ENCODE results near the gene WWOX. TPM values are rescaled to one million over a fixed set of nuclear protein-coding genes. Genes with fewer than 3 reads are reported as not detected.

Gene WWOX
- polyA plus RNA-seq, 2 of the 4 experiments (the other 2 are of a cell fraction), result 16.0 to 17.2 TPM

DNA sequence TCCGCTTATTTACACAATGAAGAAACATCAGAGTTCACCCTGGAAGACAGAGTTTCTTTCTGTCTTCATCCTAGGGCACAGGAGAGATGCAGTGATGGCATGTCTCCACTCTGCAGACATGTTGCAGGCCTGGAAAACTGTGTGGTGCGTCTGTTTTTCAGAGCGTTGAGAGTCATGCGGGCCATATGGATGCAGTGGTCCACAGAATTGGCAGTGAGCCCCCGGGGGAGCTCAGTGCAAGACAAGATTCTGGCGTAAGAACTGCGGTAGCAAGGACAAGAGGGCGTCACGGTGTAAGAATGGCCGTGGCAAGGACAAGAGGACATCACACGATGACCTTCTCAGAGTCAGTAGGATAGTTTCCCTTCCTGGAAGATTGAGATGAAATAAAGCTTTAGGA lies 847.1 kb downstream of the WWOX start:
- ChIA-PET CTCF (no interaction called here), POLR2A (no interaction called here)

DNA sequence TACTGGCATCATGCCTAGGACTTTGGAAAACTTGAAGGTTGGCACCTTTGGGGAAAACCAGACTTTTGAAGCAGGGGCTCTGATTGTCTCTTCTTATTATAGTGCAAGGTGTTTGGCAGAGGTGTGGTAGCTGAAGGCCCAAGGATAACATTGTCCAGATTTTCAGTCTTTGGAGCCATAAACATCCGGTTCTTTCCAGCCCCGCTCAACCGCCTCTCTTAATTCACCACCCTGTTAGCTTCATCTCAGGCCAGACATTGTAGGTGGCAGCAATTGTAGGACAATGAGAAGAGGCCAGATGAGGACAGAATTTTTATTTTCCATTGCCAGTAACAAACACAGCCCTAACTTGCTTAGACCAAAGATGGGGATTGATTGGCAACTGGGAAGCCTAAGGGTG lies 851.3 kb downstream of the WWOX start:
- CTCF ChIA-PET, result no interaction called here
- TF ChIP-seq CBX2 (IDR thresholded peaks at IDR 0.05; ENCODE audit: borderline replicate concordance, low read depth) (no peak), POLR2A (IDR thresholded peaks at IDR 0.05; ENCODE audit: low read length) (no peak), HOXB5 (CRISPR knock-in tag; IDR thresholded peaks at IDR 0.05) (no peak)
- POLR2A ChIA-PET, result no interaction called here
- 62% methylated on average over 3 of the region's 3 CpGs for WGBS (ENCODE audit: missing lambda C conversion rate)
- Histone ChIP-seq H3K27ac (no peak overlapping the region), H3K4me2 (no peak overlapping the region), H3K4me3 (no peak overlapping the region), H3K4me1 (no peaks in the 10 kb centered on the region), H3K9me3 (no peaks in the 10 kb centered on the region)
- FAIRE-seq (no peak), DNase-seq (ENCODE audit: low read depth in 1 of 2, low spot score in 1 of 2) (no peak), ATAC-seq (no peak)

More for the DNA sequence above, 847.1 kb downstream of the WWOX start:
- no peak for ATAC-seq
- no peak overlapping the region for H3K27ac ChIP-seq
- H3K4me1 ChIP-seq, result no peaks in the 10 kb centered on the region
- DNase-seq (ENCODE audit: low read depth in 1 of 2, low spot score in 1 of 2), result no peak
- H3K9me3 ChIP-seq, result no peaks in the 10 kb centered on the region
- no peak overlapping the region for H3K4me2 ChIP-seq
- no peak for TF ChIP-seq HEYL (CRISPR knock-in tag; IDR thresholded peaks at IDR 0.05)
- no peak for TF ChIP-seq FOSL2 (IDR thresholded peaks at IDR 0.05)
- TF ChIP-seq FOSL2 (CRISPR knock-in tag; IDR thresholded peaks at IDR 0.05), result no peak
- TF ChIP-seq ESRRA (IDR thresholded peaks at IDR 0.05; ENCODE audit: borderline replicate concordance, low read length), result no peak
- no peak for FAIRE-seq
- WGBS (ENCODE audit: missing lambda C conversion rate), result 63% methylated on average over 11 of the region's 11 CpGs
- no peak overlapping the region for H3K4me3 ChIP-seq

DNA sequence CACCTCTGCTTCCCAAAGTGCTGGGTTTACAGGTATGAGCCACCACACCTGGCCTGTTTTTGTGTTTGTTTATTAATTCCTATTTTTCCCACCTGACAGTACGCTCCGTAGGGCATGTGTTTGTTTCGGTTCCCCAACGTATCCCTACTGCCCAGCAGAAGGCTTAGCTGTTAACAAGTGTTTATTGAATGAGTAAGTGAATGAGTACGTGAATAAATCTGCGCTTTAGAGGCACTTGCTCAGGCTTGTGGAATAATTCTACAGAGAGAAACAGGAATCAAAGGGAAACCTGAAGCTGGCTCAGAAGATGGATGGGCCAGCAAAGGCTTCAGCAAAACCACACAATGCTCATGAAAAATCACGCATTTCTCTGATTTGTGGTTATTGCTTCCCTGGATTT lies 853.2 kb downstream of the WWOX start:
- no peak overlapping the region for H3K4me2 ChIP-seq
- no peak overlapping the region for H3K27ac ChIP-seq
- no peak overlapping the region for H3K4me3 ChIP-seq
- no peak for ATAC-seq
- TF ChIP-seq, protein P1, sequence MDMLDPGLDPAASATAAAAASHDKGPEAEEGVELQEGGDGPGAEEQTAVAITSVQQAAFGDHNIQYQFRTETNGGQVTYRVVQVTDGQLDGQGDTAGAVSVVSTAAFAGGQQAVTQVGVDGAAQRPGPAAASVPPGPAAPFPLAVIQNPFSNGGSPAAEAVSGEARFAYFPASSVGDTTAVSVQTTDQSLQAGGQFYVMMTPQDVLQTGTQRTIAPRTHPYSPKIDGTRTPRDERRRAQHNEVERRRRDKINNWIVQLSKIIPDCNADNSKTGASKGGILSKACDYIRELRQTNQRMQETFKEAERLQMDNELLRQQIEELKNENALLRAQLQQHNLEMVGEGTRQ (IDR thresholded peaks at IDR 0.05), result no peak
- H3K9me3 ChIP-seq, result no peaks in the 10 kb centered on the region
- FAIRE-seq, result no peak
- CTCF ChIA-PET, result no interaction called here
- POLR2A ChIA-PET, result no interaction called here
- no peaks in the 10 kb centered on the region for H3K4me1 ChIP-seq
- no peak for DNase-seq (ENCODE audit: low read depth in 1 of 2, low spot score in 1 of 2)
- 43% methylated on average over 7 of the region's 7 CpGs for WGBS (ENCODE audit: missing lambda C conversion rate)

DNA sequence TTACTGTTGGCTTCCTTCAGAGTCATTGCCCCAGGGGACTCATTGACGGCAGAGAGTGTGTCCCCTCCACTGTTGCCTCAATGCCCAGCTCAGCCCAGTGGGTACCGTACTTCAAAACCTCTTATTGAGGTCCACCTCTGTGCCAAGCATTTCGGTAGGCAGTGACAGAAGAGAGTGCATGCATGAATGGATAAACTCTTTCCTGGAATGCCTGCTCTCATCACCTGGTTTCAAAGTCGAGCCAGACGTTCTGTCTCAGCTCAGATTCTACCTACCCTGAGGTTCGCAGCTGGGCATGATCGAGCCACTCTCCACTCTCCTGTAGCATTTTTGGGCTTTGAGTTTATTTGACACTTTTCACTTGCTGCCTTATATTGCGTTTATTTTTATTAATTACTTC lies 854.1 kb downstream of the WWOX start:
- Histone ChIP-seq H3K4me3 (no peak overlapping the region), H3K27ac (no peak overlapping the region), H3K4me1 (no peaks in the 10 kb centered on the region), H3K4me2 (no peak overlapping the region), H3K9me3 (no peaks in the 10 kb centered on the region)
- FAIRE-seq, result no peak
- ChIA-PET CTCF (interaction anchor here (1.0 kb wide), 1 partner anchor 17 kb away, joined by 6 read pairs; no protein-coding TSS in a partner anchor), POLR2A (no interaction called here)
- DNase-seq (ENCODE audit: low read depth in 1 of 2, low spot score in 1 of 2), result no peak
- 6% methylated on average over 8 of the region's 8 CpGs for WGBS (ENCODE audit: missing lambda C conversion rate)
- no peak for ATAC-seq
- no peak for TF ChIP-seq CBX2 (IDR thresholded peaks at IDR 0.05; ENCODE audit: borderline replicate concordance, low read depth)
- TF ChIP-seq CHD4 (IDR thresholded peaks at IDR 0.05; ENCODE audit: borderline replicate concordance), result no peak
- no peak for TF ChIP-seq EHMT2 (IDR thresholded peaks at IDR 0.05; ENCODE audit: low read depth)
- TF ChIP-seq ESRRA (IDR thresholded peaks at IDR 0.05; ENCODE audit: borderline replicate concordance, low read length), result no peak
- TF ChIP-seq RAD21 (conservative IDR thresholded peaks at IDR 0.05 in 1 of 2, IDR thresholded peaks at IDR 0.05 in 1 of 2), result no peak
- TF ChIP-seq RARB (CRISPR knock-in tag; IDR thresholded peaks at IDR 0.05), result no peak
- TF ChIP-seq BHLHE40 (IDR thresholded peaks at IDR 0.05; ENCODE audit: low read depth, low read length), result no peak
- TF ChIP-seq HDAC2 (IDR thresholded peaks at IDR 0.05), result no peak
- TF ChIP-seq, protein P2, sequence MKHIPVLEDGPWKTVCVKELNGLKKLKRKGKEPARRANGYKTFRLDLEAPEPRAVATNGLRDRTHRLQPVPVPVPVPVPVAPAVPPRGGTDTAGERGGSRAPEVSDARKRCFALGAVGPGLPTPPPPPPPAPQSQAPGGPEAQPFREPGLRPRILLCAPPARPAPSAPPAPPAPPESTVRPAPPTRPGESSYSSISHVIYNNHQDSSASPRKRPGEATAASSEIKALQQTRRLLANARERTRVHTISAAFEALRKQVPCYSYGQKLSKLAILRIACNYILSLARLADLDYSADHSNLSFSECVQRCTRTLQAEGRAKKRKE (CRISPR knock-in tag; IDR thresholded peaks at IDR 0.05; ENCODE audit: low read depth), result no peak
- TF ChIP-seq, protein P3, sequence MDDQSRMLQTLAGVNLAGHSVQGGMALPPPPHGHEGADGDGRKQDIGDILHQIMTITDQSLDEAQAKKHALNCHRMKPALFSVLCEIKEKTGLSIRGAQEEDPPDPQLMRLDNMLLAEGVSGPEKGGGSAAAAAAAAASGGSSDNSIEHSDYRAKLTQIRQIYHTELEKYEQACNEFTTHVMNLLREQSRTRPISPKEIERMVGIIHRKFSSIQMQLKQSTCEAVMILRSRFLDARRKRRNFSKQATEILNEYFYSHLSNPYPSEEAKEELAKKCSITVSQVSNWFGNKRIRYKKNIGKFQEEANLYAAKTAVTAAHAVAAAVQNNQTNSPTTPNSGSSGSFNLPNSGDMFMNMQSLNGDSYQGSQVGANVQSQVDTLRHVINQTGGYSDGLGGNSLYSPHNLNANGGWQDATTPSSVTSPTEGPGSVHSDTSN (IDR thresholded peaks at IDR 0.05), result no peak
- TF ChIP-seq JUN (IDR thresholded peaks at IDR 0.05), result no peak
- TF ChIP-seq HEYL (CRISPR knock-in tag; IDR thresholded peaks at IDR 0.05), result no peak
- no peak for TF ChIP-seq RNF2 (IDR thresholded peaks at IDR 0.05; ENCODE audit: borderline replicate concordance, low read depth)
- TF ChIP-seq, protein P4, sequence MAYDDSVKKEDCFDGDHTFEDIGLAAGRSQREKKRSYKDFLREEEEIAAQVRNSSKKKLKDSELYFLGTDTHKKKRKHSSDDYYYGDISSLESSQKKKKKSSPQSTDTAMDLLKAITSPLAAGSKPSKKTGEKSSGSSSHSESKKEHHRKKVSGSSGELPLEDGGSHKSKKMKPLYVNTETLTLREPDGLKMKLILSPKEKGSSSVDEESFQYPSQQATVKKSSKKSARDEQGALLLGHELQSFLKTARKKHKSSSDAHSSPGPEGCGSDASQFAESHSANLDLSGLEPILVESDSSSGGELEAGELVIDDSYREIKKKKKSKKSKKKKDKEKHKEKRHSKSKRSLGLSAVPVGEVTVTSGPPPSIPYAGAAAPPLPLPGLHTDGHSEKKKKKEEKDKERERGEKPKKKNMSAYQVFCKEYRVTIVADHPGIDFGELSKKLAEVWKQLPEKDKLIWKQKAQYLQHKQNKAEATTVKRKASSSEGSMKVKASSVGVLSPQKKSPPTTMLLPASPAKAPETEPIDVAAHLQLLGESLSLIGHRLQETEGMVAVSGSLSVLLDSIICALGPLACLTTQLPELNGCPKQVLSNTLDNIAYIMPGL (CRISPR knock-in tag; IDR thresholded peaks at IDR 0.05; ENCODE audit: borderline replicate concordance), result no peak
